HG03175 (cell line): ENCODE results near the gene EXOC7.

ENCODE experiments used
- ATAC-seq: cut with Tn5 transposase; IDR thresholded peaks from one replicate; pipeline ENCODE4 v1.9.1; 2021; ENCODE audit warnings: mild to moderate bottlenecking, moderate library complexity; ENCODE audit not compliant: unreplicated experiment

Gene EXOC7

DNA sequence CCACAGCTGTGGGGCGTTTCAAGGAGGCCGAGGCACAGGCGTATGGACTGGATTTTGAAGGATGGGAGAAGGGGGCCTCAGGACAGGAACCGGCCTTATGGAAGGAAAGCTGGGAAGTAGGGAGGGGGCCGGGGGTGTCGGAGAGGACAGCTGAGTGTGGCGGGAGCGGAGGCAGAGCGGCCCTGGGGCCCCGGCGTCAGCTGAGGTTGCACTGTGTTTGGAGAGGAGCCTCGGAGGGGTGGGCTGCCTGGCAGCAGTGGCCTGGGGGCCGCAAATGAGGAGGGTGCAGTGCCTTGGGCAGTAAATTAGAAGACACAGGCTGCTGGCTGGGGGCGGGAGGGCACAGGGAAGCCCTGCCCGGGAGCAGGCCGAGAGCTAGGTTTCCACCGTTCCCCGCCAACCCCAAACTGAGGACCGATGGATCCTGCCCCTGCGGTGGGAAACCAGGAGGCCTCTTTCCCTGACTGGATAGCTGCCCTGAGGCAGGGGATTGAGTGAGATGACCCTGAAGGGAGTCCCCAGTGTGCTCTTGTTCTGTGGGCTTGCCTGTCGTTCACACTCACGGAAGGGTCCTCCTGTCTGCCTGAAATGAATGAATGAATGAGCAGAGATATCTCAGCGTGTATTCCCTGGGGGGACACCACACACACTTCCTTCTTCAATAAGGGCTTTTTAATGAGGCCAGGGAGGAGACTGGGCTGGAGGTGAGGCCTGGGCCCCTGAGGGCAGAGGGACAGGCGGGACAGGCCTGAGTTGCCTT lies 19.0 kb upstream of the EXOC7 start:
- no peak for ATAC-seq

DNA sequence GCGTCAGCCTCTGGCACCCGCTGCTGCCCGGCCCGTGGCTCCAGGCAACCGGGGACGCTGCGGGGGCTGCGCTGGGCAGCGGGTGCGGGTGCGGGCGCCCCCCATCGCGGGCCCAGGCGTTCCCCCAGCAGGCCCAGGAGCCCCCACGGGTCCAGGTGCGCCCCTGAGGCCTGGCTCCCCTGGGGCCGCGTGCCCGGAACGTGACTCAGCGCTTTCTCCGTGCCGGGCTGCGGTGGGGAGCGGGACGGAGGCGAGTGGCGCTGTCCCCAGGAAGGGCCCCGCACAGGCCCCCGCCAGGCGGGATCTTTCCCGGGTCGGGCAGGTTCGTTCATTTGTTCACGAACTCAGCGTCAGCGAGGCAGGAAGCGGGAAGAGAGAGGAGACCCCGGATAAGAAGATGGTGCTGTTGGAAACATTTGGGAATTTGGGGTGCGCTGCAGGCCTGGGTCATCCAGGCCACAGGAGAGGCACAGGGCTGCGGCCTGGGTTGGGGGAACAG lies 18.4 kb upstream of the EXOC7 start:
- ATAC-seq = peak; percentile 16

DNA sequence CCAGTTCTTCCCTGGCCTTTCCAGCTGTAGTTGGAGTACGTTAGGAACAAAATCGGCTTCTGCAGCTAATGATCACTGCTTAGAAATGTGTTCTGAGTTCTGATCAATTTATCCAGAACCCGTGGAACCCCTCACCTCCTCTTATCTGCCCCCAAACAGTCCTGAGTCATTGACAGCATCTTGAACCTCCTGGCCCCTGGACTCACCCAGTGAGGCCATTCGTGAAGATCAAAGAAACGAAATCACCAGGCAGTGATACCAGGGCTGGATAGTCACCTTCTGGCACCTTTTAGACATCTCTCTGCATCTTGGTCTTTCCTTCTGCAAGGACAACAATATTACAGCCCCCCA lies 17.0 kb upstream of the EXOC7 start:
- ATAC-seq = no peak

DNA sequence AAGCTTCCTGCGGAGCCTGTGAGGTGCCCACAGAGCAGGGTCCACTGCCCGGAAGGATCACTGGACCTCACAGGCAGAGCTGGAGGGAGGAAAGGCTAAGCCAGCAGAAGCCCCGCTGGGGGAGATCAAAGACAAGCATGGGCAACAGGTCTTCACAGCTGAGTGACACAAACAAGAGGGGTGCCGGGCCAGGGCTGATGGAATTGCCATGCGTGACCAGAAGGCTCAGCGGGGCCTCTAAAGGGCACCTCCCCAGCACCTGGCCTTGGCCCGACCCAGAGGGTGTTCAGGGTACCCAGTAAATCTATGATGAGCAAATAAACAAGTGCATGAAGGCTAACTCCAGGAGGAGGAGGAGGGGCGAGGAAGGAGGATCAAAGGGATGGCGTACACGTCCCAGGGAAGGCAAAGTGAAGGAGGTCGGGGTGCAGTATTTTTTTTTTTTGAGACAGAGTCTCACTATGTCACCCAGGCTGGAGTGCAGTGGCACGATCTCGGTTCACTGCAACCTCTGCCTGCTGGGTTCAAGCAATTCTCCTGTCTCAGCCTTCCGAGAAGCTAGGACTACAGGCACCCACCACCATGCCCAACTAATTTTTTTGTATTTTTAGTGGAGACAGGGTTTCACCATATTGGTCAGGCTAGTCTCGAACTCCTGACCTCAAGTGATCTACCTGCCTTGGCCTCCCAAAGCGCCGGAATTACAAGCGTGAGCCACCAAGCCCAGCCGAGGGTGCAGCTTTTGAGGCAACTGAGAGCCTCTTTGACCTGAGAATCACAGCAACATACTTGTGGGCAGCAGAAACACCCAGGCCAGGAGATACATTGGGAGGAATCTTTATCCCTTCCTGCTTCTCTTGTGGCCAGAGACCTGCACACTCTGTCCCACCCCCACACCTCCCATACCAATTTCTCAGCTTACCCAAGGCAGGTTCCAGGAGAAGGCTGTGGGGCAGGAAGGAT lies 16.1 kb upstream of the EXOC7 start:
- ATAC-seq = no peak

DNA sequence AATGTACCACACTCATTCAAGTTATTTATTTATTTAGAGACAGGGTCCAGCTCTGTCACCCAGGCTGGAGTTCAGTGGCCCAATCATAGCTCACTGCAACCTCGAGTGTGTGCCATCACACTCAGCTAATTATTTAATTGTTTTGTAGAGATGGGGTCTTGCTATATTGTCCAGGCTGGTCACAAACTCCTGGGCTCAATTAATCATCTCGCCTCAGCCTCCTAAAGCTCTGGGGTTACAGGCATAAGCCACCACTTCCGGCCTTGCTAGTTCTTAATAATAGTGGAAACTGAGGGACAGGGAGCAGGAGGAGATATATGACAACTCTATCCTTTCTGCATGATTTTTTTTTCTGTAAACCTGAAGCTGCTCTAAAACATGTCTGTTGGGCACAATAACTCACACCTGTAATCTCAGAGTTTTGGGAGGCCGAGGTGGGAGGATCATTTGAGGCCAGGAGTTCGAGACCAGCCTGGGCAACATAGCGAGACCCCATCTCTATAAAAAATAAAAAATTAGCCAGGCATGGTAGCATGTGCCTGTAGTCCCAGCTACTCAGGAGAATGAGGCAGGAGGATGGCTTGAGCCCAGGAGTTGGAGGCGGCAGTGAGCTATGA lies 11.7 kb upstream of the EXOC7 start:
- ATAC-seq = no peak

DNA sequence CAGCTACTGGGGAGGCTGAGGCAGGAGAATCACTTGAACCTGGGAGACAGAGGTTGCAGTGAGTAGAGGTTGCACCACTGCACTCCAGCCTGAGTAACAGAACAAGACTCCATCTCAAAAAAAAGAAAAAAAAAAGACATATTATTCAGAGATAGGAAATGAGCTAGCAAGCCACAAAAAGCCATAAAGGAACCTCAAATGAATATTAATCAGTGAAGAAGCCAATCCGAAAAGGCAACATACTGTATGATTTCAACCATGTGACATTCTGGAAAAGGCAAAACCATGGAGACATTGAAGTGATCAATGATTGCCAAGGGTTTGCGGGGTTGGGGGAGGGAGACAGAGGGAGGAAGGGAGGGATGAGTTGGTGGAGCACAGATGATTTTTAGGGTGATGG lies 8.4 kb upstream of the EXOC7 start:
- ATAC-seq = no peak

DNA sequence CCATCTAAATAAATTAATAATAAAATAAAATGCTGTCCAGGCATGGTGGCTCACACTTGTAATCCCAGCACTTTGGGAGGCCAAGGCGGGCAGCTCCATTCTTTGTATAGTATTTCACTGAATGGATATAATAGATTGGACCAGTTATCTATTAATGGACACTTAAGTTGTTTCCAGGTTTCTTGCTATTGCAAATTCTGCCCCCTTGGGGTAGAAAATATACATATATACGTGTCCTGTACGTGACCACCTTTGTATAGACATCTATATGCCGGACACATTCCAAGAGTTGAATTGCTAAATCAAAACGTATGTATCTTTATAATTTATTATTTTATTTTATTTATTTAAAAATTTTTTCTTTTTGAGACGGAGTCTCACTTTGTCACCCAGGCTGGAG lies 3.9 kb upstream of the EXOC7 start:
- ATAC-seq = no peak

DNA sequence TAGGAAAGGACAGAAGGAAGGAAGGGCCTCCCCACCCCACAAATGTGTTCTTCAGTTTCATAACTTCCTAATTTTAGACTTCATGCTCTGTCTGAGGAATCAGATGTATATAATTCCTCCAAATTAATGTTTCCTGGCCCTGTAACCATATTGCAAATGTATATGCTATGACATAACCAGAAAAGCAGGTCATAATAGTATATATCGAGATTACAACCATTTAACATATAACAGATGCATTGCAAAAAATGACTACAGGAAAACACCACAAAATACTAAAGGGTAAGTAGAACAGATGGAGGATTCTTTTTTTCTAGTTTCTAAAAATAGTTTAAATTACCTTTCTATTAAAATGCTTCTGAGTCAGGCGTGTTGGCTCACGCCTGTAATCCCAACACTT lies 3.1 kb upstream of the EXOC7 start:
- ATAC-seq = no peak

DNA sequence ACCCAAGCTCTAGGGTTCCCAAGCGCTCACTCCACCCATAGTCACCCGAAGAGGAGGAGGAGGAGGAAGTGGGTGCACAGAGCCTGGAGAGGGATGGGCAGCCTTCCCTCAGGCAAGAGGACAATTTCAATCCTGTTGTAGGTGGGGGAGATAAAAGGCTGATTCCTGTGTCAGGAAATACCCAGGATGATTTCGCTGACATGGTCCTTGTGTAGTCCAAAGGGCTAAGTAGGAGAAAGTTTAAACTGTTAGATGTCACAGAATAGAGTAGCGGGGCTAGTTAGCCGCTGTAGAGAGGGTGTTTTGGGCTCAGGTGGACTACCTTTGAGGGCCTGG lies 1.3 kb upstream of the EXOC7 start:
- ATAC-seq = no peak

DNA sequence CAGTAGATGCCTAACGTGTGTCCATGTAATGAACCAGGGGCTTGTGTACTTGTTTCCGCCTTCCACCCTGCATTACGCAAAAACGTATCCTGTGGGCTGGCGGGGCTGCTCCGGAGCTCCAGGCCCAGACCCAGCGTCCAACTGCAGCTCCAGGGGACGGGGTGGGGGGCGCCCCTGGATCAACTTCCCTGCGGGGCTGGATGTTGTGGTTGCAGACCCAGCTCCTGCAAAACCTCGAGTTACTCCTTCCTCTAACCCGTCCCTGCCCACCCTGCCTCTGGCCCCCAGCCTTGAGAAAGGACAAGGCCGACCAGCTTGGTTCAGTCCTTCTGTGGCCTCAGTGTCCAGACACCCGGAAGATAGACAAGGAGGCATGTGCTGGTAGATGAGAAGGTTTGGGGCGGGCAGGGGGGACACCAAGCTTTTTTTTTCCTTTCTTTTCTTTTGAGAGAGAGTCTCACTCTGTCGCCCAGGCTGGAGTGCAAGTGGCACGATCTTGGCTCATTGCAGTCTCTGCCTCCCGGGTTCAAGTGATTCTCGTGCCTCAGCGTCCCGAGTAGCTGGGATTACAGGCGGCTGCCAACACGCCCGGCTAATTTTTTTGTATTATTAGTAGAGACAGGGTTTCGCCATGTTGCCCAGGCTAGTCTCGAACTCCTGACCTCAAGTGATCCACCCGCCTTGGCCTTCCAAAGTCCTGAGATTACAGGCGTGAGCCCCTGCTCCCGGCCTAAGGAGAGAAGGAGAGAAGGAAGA lies 731 bp upstream of the EXOC7 start:
- ATAC-seq = no peak

DNA sequence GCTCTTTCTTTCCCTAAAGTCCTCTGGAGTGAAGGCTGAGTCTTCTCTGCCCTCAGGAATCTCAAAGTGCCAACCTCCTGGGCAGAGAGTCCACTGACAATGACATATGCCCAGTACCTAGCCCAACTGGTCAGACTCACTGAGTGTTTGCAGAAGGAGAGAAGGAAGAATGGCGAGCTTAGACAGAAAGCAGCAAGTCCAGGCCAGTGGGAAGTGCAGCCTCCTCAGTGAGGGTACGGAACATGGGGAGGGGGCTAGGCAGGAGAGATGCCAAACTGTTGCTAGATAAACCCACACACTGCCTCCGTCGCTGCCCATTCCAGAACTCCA lies 678 bp downstream of the EXOC7 start:
- ATAC-seq = no peak

DNA sequence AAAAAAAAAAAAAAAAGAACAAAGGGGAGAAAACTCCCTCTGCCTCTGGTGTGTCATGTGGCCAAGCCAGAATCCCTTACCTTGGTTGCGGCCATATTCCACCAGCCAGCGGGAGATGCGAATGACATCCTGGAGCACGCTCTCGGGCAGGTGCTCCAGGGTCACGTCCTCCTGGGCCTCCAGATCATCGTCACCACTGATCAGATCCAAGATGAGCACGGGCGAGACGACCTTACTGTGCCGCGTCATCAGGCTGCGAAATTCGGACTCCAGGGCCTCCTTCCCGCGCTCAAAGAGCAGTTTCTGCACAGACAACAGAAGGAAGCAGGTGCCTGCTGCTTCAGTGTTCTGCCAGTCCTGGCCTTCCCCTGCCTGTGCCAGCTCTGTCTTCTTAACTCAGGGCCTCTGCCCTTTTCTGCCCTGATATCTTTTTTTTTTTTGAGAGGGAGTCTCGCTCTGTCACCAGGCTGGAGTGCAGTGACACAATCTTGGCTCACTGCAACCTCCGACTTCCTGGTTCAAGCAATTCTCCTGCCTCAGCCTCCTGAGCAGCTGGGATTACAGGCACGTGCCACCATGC lies 5.8 kb downstream of the EXOC7 start:
- no peak for ATAC-seq

DNA sequence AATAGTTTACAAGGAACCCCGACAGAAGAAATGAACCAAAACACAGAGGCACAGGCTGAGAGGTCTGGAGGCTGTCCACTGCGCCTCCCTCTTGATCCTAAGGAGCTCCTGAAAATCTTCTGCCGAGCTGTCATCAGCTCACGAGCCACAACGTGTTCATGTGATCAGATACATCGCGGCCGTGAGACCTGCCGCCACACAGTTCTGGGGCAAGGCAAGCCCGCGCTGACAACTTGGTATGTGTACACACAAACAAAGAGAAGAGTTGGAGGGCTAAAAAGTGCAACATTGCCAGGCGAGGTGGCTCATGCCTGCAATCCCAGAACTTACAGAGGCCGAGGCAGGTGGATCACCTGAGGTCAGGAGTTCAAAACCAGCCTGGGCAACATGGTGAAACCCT lies 7.6 kb downstream of the EXOC7 start:
- no peak for ATAC-seq

DNA sequence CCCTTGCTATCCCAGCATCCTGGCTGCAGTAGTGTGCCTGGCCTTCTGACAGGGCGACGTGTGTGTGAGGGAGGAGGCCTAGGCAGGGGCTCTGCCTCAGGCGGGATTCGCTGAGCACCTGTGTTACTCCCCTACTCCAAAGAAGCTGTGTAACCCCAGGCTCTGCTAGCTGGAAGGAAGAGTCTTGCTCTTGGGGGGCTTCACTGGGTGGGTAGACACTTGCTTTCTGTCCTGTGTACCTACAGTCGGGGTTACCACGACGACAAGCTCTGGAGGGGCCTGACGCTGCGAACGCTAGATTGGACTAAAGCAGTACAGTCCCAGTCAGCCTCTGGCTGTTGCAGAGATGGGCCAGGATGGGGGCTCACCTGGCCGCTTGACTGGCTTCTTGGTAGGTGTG lies 9.5 kb downstream of the EXOC7 start:
- no peak for ATAC-seq

DNA sequence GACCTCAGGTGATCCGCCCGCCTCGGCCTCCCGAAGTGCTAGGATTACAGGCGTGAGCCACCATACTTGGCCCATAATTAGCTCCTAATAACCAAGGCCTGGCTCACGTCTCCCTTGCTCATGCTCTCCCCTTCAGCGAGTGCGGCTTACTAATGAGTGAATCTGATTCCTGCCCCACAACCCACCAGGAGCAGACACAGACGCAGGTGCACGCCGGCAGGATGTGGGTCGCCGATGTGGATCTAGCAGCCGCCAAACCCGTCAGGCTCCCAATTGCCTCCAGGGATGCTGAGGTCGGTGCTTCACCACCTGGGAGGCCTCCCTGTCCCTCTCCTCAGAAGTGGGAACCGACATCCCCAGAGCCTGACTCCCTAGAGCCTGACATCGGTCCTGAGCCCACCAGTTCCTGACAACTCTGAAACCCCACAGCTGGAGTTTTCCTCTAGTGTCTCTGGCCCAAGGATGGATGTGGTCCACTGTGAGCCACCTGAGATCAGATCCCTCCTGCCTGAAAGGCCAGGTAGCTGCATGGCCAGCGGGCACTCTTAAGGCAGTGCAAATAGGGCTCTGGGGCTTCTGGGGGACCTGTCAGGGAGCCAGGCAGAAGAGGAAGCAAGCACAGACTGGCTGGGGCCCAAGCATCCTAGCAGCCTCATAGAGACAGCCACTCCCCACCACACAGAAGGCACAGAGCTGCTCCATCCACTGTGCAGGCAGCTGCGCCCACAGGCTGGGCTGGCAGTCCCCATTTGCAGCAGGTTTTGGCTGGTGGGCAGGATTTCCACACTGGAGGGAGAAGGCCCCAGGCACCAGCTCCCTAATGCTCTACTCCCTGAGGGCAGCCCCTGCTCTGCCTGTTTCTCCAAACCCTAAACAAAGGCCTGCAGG lies 10.8 kb downstream of the EXOC7 start:
- no peak for ATAC-seq

DNA sequence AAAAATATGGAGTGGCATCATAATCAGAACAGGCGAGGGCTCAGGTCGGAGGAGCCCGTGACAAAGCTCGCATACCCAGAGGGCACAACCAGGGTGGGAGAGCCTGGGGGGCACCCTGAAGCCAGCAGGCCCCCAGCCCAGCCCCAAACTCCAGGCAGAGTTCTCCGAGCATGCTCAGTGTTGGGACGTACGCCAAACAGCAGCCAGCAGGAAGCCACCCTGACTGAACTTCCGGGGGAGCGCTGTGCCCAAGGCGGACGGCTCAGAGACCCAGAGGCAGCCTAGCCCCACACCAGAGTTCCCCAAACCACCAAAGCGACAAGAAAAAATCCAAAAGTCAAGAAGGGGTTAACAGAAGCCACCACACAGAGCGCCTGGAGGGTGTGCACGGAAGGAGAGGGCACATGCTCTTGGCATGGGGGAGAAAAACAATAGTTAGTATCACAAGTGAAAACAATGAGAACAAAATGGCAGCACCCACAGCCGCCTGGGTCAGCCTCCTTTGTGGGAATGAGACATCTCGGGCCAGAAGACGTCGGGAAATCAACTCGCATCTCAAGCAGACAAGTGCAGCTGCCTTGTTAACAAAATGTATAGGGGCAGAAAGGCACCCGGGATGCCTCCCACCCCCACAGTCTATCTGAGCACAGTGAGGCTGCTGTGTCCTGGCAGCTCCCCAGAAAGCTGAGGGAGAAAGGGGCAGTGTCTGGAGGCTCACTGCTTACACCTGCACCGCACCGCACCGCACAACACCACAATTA lies 11.9 kb downstream of the EXOC7 start:
- no peak for ATAC-seq

DNA sequence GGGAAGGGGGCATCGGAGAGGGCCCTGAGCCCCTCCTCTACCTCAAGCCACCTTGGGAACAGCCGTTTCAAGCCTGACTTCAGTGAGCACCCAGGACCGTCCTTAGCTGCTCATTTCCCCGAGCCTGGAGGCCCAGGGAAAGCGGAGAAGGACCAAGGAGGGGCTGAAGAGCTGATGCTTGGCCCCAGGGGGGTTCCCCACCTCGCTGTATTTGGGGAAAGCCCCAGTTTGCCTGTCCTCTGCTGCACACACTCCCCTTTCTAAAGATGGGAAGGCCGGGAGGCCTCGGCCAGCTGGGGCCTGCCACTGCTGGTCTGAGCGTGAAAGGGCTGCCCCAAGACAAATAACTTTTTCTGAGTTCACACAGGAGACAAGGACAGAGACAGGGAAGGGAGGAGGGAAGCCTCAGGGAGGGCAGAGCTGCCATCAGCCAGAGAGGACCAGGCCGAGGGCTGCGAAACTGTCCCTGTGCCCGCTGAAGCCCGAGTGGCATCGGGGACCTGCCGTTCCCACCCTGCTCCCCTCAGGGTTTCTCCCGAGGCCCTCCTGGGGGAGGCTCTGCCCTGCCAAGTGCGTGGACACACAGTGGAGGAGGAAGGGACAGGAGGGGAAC lies 13.0 kb downstream of the EXOC7 start:
- no peak for ATAC-seq

DNA sequence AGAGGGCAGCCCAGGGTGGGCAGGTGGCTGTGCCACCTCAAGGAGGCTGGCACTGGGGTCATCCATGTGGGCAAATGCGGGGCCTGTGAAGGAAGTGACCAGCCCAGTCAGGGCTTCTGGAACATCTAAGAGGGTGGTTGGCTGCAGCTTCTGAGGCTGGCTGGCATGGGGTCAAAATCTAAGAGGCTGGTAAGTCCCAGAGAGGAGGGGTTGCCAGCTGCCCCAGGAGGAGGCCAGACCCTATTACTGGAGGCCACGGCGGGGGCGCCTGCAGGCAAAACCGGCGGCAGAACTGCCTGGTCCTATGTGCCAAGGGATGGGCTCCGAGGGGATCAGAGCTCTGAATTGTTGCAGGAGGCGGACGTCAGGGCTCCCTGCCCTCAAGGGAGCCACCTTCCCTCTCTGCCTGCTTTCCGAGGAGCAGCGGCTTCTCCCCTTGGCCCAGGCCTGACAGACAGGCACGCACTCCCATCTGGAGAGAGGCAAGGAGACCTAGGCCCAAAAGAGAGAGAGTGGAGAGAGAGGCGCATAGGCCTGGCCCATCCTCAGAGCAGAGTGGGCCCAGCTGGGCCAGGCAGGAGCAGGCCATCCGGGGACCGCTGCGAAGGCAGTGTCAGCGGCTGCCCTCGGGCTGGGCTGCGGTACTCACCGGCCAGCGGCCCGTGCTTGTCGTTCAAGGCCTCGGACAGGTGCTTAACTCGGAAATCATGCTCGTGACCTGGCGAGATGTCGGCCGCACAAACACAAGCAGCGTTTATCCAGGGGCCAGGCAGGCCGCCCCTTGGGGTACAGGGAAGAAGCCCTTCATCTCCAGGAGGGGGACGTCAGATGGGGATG lies 13.7 kb downstream of the EXOC7 start:
- no peak for ATAC-seq
